Measurements from ENCODE around the gene JADE1.

JADE1 gene

DNA sequence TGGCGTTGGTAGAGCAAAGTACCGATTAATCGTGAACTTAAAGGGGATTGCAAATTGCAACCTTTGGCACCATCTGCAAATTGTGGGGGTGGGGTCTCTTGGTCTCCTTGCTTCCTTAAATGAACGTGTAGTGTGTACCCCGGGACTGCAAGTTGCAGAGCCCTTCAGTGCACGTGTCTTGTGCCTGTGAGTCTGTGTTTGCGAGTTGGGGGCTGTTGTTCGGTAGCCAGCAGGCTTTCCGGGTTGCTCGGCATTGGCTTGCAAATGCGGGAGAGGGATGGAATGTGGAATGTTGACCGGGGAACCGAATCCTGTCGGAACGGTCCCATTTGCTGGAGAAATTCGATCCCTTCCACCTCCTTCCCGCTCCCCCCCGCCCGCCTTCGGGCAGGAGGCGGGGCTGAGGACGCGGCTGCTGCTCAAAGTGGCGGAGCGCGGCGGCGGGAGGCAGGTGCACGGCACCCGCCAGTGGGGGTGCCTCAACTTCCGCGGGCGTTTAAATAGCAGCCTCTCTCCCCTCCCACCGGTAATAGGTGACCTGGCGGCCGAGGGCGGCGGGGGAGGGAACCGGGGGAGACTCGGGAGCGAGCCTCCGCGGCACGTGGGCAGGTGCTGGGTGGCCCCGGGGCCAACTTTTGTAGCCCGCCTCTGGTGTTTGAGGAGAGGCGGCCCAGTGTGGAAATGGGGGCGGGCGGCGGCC lies 1.5 kb downstream of the JADE1 start:
- peak; percentile 88 for DNase-seq

DNA sequence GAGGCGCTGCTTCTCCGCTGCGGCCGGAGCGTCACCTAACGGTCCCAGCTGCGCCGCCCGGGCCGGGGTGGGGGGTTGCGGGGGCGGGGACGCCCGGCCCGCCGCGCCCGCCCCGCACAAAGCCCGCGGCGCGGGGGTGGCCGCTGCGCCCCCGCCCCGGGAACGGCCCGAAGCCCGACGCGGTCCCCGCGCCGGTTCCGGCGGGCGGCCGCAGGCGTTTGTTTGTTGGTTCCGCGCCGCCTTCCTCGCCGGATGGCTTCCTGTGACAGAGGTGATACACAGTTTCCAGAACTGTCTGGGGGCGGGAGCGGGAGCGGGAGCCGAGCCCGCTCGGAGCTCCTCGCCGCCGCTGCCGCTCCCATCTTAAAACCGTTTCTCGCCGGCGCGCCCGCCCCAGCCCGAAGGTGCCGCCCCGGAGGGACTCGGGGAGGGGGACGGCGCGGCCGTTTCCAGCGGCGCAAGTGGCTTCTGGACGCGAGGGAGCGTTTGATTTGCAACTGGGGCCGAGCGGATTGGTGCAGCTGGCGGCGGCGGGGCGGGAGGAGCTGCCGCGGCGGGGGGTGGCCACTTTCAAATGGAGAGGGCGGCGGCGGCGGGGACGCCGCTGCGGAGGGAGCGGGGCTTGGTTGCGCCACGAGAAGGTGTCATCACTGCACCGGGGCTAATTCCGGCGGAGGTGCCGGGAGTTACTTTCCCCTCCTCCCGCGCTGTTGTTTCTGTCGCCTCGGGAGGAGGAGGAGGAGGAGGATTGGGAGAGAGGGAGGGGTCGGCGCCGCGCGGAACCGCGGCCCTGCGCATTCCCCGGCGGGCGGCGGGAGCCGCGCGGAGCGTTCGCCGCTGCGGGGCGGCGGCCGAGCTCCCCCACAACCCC lies 2.3 kb downstream of the JADE1 start:
- DNase-seq: peak; percentile 91

GRCh38 chr4:128812442-128813235 lies 3.1 kb downstream of the JADE1 start:
- DNase-seq: peak; percentile 80

- no peak for DNase-seq
Measured at GRCh38 chr4:128813965-128814364, 4.5 kb downstream of the JADE1 start.

- DNase-seq: no peak
Measured at GRCh38 chr4:128818442-128818841, 8.9 kb downstream of the JADE1 start.

GRCh38 chr4:128819082-128819742 lies 9.7 kb downstream of the JADE1 start:
- DNase-seq: peak; percentile 19

GRCh38 chr4:128820671-128821070 lies 11.2 kb downstream of the JADE1 start:
- peak; percentile 1 for DNase-seq

DNA sequence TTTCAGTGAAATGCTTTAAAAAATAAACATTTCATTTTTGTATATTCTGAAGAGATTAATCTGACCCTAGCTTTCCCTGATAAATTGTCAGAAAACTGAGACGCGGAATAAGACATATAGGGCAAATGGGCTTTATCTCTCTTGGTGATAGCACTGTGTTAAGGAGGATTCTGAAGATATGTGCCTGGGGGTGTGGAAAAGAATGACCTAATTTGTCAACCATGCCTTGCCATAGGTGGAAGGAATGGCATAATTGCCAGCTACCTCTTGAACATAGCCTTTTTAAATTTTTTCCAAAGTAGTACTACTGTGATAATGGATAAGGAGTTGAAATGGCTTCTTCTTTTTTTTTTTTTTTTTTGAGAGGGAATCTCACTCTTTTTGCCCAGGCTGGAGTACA lies 11.7 kb downstream of the JADE1 start:
- no peak for DNase-seq

DNA sequence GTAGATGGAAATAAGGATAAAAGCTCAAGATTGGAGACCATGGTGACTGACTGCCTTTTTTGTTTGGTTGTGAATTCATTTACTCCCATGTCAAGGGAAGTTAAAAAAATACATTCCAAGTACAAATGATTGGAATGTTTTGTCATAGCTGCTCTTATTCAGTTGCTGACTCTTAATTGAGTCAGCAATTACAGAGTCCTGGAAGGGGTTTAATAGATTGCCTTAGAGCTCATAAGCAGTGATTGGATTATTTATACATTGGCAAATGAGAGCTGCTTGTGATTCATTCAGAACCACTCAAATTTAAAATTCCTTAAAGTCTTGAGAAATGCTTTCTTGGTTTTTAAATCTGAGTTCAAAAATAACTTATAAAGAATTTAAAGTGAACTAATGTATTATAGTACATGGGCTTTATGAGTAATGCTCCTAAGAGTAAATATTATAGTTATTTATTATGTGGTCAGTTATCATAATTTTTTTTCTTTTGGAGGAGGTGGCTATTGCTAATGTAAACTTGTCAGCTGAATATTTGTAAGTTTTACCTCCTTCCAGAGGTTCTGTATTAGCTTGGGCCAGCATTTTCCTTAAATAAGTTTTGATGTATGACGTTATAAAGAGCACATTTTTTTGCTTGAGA lies 13.6 kb downstream of the JADE1 start:
- peak; percentile 48 for DNase-seq

DNA sequence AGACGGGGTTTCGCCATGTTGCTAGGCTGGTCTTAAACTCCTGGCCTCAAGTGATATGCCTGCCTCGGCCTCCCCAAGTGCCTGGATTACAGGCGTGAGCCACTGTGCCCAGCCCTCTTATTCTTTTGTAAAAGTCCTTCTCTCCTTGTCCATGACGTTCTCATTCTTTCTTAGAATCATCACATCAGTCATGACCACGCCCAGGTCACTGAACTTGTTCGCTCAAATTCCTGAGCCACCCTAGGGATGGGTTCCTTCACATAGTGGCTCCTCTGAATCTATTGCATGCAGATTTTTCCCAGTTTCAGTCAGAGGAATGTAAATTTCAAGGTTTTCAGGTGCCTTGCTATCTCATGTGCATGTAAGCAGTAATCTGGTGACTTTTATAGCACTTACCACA lies 15.7 kb downstream of the JADE1 start:
- DNase-seq: no peak

DNA sequence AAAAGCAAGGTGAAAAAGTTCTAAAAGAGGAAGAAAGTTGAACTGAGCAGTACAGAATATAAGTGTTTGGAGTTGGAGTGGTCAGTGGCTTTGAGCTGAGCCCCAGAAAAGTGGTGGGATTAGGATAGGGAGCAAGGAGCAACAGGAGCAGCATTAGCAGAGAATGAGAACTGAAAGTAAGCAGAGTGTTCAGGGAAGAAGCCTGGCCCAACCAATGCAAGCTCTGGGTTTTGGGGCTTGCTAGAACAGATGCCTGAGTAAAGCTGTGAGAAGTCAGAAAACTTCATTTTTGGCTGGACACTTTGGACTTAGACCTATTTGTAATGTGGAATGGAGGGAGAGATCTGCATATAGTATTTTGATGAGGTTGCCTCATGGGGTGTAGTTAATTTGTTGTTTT lies 17.8 kb downstream of the JADE1 start:
- no peak for DNase-seq

- DNase-seq: no peak
Measured at GRCh38 chr4:128830906-128831503, 21.5 kb downstream of the JADE1 start.

DNA sequence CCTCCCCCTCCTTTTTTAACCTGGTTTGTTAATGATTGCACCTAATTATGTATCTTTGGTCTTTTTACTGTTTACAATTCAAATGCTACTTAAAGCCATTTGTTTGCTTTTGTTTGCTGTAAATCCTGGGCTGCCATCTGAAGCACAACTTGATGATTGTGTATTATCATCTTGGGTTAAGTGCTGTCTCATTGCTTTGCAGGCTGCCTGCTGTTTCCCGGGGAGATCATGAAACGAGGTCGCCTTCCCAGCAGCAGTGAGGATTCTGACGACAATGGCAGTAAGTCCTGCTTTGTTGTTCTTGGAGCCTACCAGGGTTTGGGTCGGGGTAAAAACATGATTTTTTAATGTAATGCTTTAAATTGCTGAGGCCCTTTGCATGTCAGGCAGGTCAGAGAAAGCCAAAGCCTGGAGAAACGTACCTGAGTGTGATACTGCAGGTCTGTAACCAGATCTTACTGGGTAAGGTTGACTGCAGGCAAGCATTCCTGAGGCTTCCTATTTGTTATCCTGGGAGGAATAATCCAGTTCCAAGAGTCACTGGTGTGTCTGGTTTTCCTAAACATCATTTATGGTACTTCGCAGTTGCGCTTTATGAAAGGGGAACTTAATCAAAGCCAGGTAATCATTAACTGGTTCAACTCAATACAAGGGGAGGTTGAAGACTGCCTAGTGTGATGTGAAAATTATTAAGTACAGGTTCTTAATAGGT lies 22.2 kb downstream of the JADE1 start:
- DNase-seq: no peak

DNA sequence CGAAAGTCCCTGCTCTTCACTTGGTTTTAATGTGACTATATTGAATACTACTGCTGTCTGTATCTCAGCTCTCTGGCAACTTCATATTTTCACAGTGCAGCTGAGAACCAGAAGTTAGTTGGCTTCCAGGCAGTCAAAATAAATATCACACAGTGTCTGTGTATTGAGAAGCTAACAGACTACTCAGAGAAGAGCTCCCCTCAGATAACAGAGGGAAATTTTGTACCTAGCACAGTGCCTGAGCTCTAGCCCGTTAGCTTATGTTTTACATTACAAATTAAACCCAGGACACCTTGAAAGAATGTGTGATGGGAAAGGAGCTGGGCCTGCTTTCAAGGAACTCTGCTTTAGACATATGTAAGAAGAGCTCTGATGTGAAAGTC lies 22.7 kb downstream of the JADE1 start:
- no peak for DNase-seq

DNA sequence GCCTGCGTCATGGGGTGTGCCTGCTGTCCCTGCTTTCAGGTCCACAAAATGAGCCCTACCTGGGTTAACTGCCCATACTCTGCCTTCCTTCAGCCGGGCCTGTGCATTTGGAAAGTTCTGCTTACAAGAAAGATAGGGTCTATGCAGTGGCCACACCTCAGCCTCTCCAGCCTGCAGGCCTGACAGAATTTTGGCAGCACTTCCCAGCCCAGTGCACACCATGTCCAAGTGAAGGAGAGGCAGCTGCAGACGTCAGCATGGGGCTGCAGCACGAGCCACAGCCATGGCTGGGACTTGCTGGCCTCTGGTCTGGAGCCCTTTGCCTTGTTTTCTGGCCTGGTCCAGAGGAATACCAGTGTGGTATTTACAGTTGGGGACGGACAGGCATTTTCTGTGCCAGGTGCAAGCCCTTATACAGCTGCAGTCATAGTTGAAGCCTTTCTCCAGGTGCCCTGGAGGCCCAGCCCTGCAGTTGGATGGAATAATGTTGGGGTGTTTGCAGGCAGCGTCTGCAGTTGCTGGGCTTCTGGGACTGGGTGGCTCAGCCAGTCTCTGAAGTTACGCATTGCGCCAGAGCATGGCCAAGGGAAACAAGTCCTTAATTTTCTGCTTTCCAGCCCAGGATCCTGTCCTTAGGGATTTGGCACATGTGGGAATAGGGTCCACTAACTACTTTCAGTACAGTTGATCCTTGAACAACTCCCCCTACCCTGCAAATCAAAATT lies 26.2 kb downstream of the JADE1 start:
- DNase-seq: no peak

DNA sequence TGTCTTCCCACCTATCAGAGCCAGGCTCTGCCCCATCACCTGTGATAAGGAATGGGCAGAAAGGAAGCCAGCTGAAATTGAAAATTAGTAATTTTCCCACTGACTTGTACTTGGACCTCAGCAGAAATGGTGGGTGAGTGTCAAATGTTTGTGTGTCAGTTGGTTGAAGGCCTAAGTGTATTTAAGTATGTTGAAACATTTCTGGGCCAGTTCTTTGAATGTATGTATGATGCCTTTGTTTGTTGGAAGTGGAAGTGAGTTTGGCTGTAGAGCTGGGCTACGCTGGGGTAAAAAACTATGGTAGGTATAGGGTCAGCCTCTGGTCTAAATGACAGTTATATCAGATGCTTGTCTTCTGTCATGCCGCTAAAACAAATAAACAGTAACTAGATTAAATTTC lies 27.7 kb downstream of the JADE1 start:
- no peak for DNase-seq

DNA sequence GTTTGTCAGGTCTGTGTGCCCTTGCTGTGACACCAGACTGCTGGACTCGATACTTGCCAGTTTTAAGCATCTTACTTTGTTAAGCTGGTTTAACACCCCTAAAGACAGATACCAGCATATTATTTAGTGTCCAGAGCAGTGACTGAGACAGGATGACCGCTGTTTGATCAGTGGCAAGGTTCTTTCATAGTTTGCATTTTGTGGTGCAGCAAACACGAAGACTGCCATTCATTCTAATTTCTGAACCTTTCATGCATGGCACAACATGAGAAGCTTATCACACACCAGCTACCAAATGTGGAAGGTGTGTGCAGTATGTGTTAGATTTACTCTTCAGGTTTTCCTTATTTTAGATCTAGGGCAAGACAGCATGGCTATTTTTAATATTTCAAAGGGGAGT lies 28.2 kb downstream of the JADE1 start:
- DNase-seq: peak; percentile 11

- peak; percentile 73 for DNase-seq
Measured at GRCh38 chr4:128840711-128841318, 31.3 kb downstream of the JADE1 start.

DNA sequence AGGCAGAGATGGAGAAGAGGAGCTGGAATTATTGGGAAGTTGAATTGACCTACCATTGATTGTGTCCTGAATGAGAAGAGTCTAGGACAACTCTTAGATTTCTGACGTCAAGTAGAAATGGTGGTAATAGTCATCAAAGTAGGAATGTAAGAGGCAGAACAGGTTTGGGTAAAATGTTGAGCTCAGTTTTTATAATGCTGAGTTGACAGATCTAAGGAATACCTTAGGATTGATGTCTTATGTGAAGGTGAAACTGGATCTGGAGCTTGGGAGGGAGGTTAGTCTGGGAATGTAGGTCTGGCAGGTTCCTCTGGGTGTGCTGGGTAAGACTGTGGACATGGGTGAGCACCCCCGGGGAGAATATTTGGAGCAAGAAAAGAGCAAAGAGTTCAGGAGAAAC lies 31.9 kb downstream of the JADE1 start:
- DNase-seq: no peak

GRCh38 chr4:128844931-128845330 lies 35.4 kb downstream of the JADE1 start:
- no peak for DNase-seq
